Testis (tissue), 3 donors: ENCODE data around the gene LGALS9. TPM values are rescaled to one million over a fixed set of nuclear protein-coding genes. Genes with fewer than 3 reads are reported as not detected.

Experiments
- DNase-seq: peaks from one replicate; pipeline ENCODE4 v3.0.0-alpha.2; 2019
- H3K27ac ChIP-seq, 2 donors: fragments of 200-600 bp; sonication (generic); one replicate each; pipeline ENCODE4 v1.5.1; 2019
- H3K27me3 ChIP-seq: fragments of 200-600 bp; sonication (generic); one replicate; pipeline ENCODE4 v1.5.1; 2019
- H3K36me3 ChIP-seq: fragments of 200-600 bp; sonication (generic); one replicate; pipeline ENCODE4 v1.5.1; 2017; ENCODE audit warnings: low read depth; ENCODE audit errors: missing control alignments
- H3K4me1 ChIP-seq: fragments of 200-600 bp; sonication (generic); one replicate; pipeline ENCODE4 v1.5.1; 2019
- H3K4me3 ChIP-seq, 2 donors: fragments of 200-600 bp; sonication (generic); one replicate each; pipeline ENCODE4 v1.5.1; 2017 to 2019
- H3K9me3 ChIP-seq: fragments of 200-600 bp; sonication (generic); one replicate; pipeline ENCODE4 v1.5.1; 2017
- POLR2A ChIP-seq: fragments of 450-650 bp; IDR thresholded peaks from one replicate; pipeline ENCODE4 v1.6.1; 2017; ENCODE audit warnings: antibody characterized with exemption, mild to moderate bottlenecking, moderate library complexity
- WGBS, 2 donors: methylation state at CpG; one replicate each; pipeline ENCODE4 v1.1.5; 2018; 5-methylcytosine and 5-hydroxymethylcytosine counted together
- intact Hi-C: fragments of 100-400 bp; cut with DNase I; formaldehyde crosslinking; loops from one replicate; pipeline ENCODE4 v1.15.1; 2023; ENCODE audit warnings: low total_unique reads
- polyA plus RNA-seq: library from polyadenylated mRNA; stranded (reverse); fragments of 350-450 nt; fragmentation: Illumina TruSeq; extraction: RNeasy Lipid Tissue Mini Kit (QIAGEN cat#74804); gene quantifications from one replicate; pipeline ENCODE4 v1.2.3, GENCODE V29; 2014; ENCODE audit warnings: low read depth, low replicate concordance; ENCODE audit not compliant: insufficient read depth
- total RNA-seq, 2 donors: library from RNA; depleted of rRNA; stranded (reverse); fragments of >200 nt; gene quantifications; one replicate each; pipeline ENCODE4 v1.2.3, GENCODE V29; 2016
- TF ChIP-seq, protein P1 (sequence below), 3 experiments: fragments of 450-650 bp in 2 of 3; fragments of 200-600 bp in 1 of 3; sonication (generic) in 1 of 3; IDR thresholded peaks; one replicate each; pipeline ENCODE4 v1.5.1; 2016 to 2019; ENCODE audit warnings: antibody characterized with exemption in 3 of 3, mild to moderate bottlenecking in 2 of 3, moderate library complexity in 1 of 3

Gene LGALS9
- total and polyA plus RNA-seq, 3 donors from 2014 or later, result 7.2 to 27.5 (median 7.4) TPM

GRCh38 chr17:27610304-27610677, 20.7 kb upstream of the LGALS9 start:
- no peak for TF ChIP-seq POLR2A
- TF ChIP-seq, protein P1, sequence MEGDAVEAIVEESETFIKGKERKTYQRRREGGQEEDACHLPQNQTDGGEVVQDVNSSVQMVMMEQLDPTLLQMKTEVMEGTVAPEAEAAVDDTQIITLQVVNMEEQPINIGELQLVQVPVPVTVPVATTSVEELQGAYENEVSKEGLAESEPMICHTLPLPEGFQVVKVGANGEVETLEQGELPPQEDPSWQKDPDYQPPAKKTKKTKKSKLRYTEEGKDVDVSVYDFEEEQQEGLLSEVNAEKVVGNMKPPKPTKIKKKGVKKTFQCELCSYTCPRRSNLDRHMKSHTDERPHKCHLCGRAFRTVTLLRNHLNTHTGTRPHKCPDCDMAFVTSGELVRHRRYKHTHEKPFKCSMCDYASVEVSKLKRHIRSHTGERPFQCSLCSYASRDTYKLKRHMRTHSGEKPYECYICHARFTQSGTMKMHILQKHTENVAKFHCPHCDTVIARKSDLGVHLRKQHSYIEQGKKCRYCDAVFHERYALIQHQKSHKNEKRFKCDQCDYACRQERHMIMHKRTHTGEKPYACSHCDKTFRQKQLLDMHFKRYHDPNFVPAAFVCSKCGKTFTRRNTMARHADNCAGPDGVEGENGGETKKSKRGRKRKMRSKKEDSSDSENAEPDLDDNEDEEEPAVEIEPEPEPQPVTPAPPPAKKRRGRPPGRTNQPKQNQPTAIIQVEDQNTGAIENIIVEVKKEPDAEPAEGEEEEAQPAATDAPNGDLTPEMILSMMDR (IDR thresholded peaks at IDR 0.05), result no peak
- Histone ChIP-seq H3K27me3 (no peaks in the 10 kb centered on the region), H3K4me1 (no peaks in the 10 kb centered on the region), H3K4me3 (no peak overlapping the region), H3K9me3 (no peaks in the 10 kb centered on the region), H3K27ac (no peak overlapping the region), H3K36me3 (no peaks in the 10 kb centered on the region)
- intact Hi-C loops, result loop anchor here (10.0 kb wide), 1 partner anchor 55 kb away; no protein-coding TSS in a partner anchor
- no peak for DNase-seq
- 84% methylated on average over 4 of the region's 4 CpGs for WGBS, 2 donors

DNA sequence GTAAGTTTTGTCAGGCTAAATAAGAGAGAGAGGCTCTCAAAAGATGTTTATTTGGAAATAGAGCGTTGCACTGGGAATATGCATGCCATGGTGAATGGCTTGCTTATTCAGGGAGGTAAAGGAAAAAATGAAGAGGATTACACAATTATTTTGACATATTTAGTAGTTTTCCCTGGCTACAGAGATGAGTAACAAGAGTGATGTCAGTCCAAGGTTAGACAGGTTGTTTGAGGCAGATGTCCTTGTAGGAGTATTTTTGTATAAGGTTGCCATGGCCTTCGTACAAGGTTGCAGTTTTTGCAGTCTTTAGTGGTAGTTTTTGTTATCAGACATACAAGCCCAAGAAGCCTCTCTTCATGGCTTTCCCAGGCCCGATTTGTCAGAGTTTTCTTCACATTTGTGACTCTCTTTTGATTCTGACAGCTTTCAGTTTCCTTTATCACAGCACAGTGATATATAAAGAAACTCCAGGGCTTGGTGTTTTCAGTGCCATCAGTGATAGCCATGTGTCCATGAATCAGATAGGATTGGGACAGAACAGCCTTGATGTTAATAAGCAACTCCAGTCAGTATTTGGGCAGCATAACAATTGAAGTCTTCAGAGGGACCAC, 18.7 kb upstream of the LGALS9 start:
- Histone ChIP-seq H3K4me1 (no peaks in the 10 kb centered on the region), H3K36me3 (no peaks in the 10 kb centered on the region), H3K27me3 (no peaks in the 10 kb centered on the region), H3K27ac (no peak overlapping the region), H3K9me3 (no peaks in the 10 kb centered on the region), H3K4me3 (no peak overlapping the region)
- WGBS, 2 donors, result 48 to 56% methylated on average over 3 of the region's 3 CpGs
- no peak for DNase-seq
- TF ChIP-seq, protein P1 (IDR thresholded peaks at IDR 0.05), result no peak
- TF ChIP-seq POLR2A, result no peak
- intact Hi-C loops, result loop anchor here (10.0 kb wide), 1 partner anchor 57 kb away; no protein-coding TSS in a partner anchor

- Histone ChIP-seq H3K27ac (no peak overlapping the region), H3K27me3 (no peaks in the 10 kb centered on the region), H3K36me3 (no peaks in the 10 kb centered on the region), H3K4me1 (no peaks in the 10 kb centered on the region), H3K4me3 (no peak overlapping the region), H3K9me3 (no peaks in the 10 kb centered on the region)
- intact Hi-C loops, result loop anchor here (10.0 kb wide), 1 partner anchor 59 kb away; no protein-coding TSS in a partner anchor
- no peak for DNase-seq
- no peak for TF ChIP-seq POLR2A
- TF ChIP-seq, protein P1 (IDR thresholded peaks at IDR 0.05), result no peak
- 87 to 93% methylated on average over 3 of the region's 3 CpGs for WGBS, 2 donors
Measured at GRCh38 chr17:27613433-27613832, 17.6 kb upstream of the LGALS9 start.

- no peaks in the 10 kb centered on the region for H3K4me1 ChIP-seq
- TF ChIP-seq POLR2A, result no peak
- TF ChIP-seq, protein P1 (IDR thresholded peaks at IDR 0.05), result no peak
- H3K27ac ChIP-seq, result no peak overlapping the region
- H3K36me3 ChIP-seq, result no peaks in the 10 kb centered on the region
- intact Hi-C loops, result loop anchor here (10.0 kb wide), 1 partner anchor 60 kb away; no protein-coding TSS in a partner anchor
- no peak overlapping the region for H3K4me3 ChIP-seq
- WGBS, 2 donors, result 92 to 95% methylated on average over 1 of the region's 1 CpG
- no peak for DNase-seq
- H3K27me3 ChIP-seq, result no peaks in the 10 kb centered on the region
- no peaks in the 10 kb centered on the region for H3K9me3 ChIP-seq
Measured at GRCh38 chr17:27615121-27615520, 15.9 kb upstream of the LGALS9 start.

DNA sequence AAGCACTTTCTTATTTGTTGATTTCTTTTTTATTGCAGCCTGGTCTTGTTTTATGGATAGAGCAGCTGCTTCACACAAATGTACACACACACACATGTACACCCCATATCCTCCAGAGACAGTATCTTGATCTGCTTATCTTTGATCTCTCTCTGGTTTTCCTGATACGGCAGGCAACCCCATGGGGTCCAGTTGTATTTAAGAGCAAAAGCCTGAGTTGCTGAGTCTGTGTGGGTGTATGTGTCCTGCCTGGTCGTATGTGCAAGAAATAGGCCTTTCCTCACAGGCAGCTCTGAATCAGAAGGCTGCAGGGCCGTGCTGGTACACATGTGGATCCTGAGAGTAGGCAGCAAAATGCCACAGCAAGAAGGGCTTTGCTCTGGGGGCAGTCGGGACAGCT, 14.6 kb upstream of the LGALS9 start:
- TF ChIP-seq POLR2A, result no peak
- TF ChIP-seq, protein P1 (IDR thresholded peaks at IDR 0.05), result no peak
- H3K4me3 ChIP-seq, result no peak overlapping the region
- no peak for DNase-seq
- H3K9me3 ChIP-seq, result no peaks in the 10 kb centered on the region
- no peaks in the 10 kb centered on the region for H3K36me3 ChIP-seq
- H3K27ac ChIP-seq, result no peak overlapping the region
- intact Hi-C loops, result loop anchor here (10.0 kb wide), 1 partner anchor 62 kb away; no protein-coding TSS in a partner anchor
- H3K27me3 ChIP-seq, result no peaks in the 10 kb centered on the region
- H3K4me1 ChIP-seq, result no peaks in the 10 kb centered on the region
- 88 to 89% methylated on average over 4 of the region's 4 CpGs for WGBS, 2 donors
